CD14-positive monocyte (primary cell): ENCODE results near the gene SPRN. TPM values are rescaled to one million over a fixed set of nuclear protein-coding genes. Genes with fewer than 3 reads are reported as not detected.

Experiments used
- DNase-seq, 3 donors: peaks; one replicate each; pipeline ENCODE4 v3.0.0-alpha.2; 2011 to 2022
- H2AFZ ChIP-seq: 2 replicates; pipeline ENCODE4 v1.6.0; 2012; ENCODE audit warnings: mild to moderate bottlenecking, low read depth, low read length, inconsistent platforms; ENCODE audit not compliant: insufficient read depth, poor library complexity, severe bottlenecking
- H3K27ac ChIP-seq, 2 donors: 1 replicate in 1 of 2; 2 replicates in 1 of 2; pipeline ENCODE4 v1.5.1; 2012 to 2013; ENCODE audit warnings: low read length in 2 of 2, control low read depth in 1 of 2, inconsistent platforms in 1 of 2, low read depth in 1 of 2, mild to moderate bottlenecking in 1 of 2
- H3K27me3 ChIP-seq, 2 donors: one replicate each; pipeline versions ENCODE4 v1.6.0 to v1.6.1; 2011 to 2013; ENCODE audit warnings: low read length in 2 of 2; ENCODE audit not compliant: control insufficient read depth in 2 of 2, insufficient read depth in 2 of 2
- H3K36me3 ChIP-seq, 2 donors: replicated peaks in 1 of 2; 1 replicate in 1 of 2; 2 replicates in 1 of 2; pipeline versions ENCODE4 v1.5.1 to v1.6.1; 2012 to 2013; ENCODE audit warnings: low read length in 2 of 2, control low read depth in 1 of 2, inconsistent platforms in 1 of 2, mild to moderate bottlenecking in 1 of 2; ENCODE audit not compliant: insufficient read depth in 2 of 2, control insufficient read depth in 1 of 2
- H3K4me1 ChIP-seq, 2 donors: 1 replicate in 1 of 2; 2 replicates in 1 of 2; pipeline versions ENCODE4 v1.5.1 to v1.6.1; 2012 to 2013; ENCODE audit warnings: low read length in 2 of 2, control low read depth in 1 of 2, inconsistent platforms in 1 of 2, mild to moderate bottlenecking in 1 of 2, moderate library complexity in 1 of 2; ENCODE audit not compliant: insufficient read depth in 2 of 2, control insufficient read depth in 1 of 2
- H3K4me2 ChIP-seq: replicated peaks from 2 replicates; pipeline ENCODE3; 2012; ENCODE audit warnings: low read length, moderate library complexity, mild to moderate bottlenecking; ENCODE audit not compliant: poor library complexity, severe bottlenecking; ENCODE audit errors: extremely low read depth
- H3K4me3 ChIP-seq, 3 experiments: fragments of 200-600 bp in 1 of 3; sonication (generic) in 1 of 3; replicated peaks in 1 of 3; 1 replicate in 2 of 3; 2 replicates in 1 of 3; pipeline ENCODE4 v1.5.1; 2011 to 2013; ENCODE audit warnings: low read length in 3 of 3, mild to moderate bottlenecking in 3 of 3, control low read depth in 2 of 3, low read depth in 2 of 3, inconsistent platforms in 1 of 3, moderate library complexity in 1 of 3
- H3K79me2 ChIP-seq: 2 replicates; pipeline ENCODE4 v1.6.0; 2012; ENCODE audit warnings: mild to moderate bottlenecking, control low read depth, inconsistent platforms, low read length, moderate library complexity; ENCODE audit not compliant: insufficient read depth
- H3K9ac ChIP-seq: 2 replicates; pipeline ENCODE4 v1.6.0; 2017; ENCODE audit warnings: low read length, mild to moderate bottlenecking; ENCODE audit not compliant: insufficient read depth, poor library complexity, severe bottlenecking
- H3K9me3 ChIP-seq, 2 donors: replicated peaks in 1 of 2; 1 replicate in 1 of 2; 2 replicates in 1 of 2; pipeline versions ENCODE4 v1.5.1 to v1.6.1; 2012 to 2013; ENCODE audit warnings: low read length in 2 of 2, control low read depth in 1 of 2; ENCODE audit not compliant: control insufficient read depth in 1 of 2, insufficient read depth in 1 of 2
- H4K20me1 ChIP-seq: 2 replicates; pipeline ENCODE4 v1.6.0; 2012; ENCODE audit warnings: mild to moderate bottlenecking, low read length, control low read depth, moderate library complexity; ENCODE audit not compliant: insufficient read depth
- H3K27ac Mint-ChIP-seq, 7 donors: one replicate each; pipeline ENCODE4 v1.8.0; 2020; ENCODE audit warnings: mild to moderate bottlenecking in 7 of 7, mixed read lengths in 7 of 7, moderate library complexity in 6 of 7, inconsistent platforms in 2 of 7
- H3K27me3 Mint-ChIP-seq, 3 donors: one replicate each; pipeline ENCODE4 v1.8.0; 2021 to 2022; ENCODE audit warnings: low read depth in 3 of 3, mild to moderate bottlenecking in 3 of 3, mixed read lengths in 3 of 3, moderate library complexity in 3 of 3, inconsistent platforms in 1 of 3
- H3K36me3 Mint-ChIP-seq, 2 donors: one replicate each; pipeline ENCODE4 v1.8.0; 2020; ENCODE audit warnings: mixed read lengths in 2 of 2, inconsistent platforms in 1 of 2, mild to moderate bottlenecking in 1 of 2
- H3K4me1 Mint-ChIP-seq: one replicate; pipeline ENCODE4 v1.8.0; 2020; ENCODE audit warnings: mild to moderate bottlenecking, mixed read lengths
- H3K4me3 Mint-ChIP-seq, 2 donors: one replicate each; pipeline ENCODE4 v1.8.0; 2020; ENCODE audit warnings: mild to moderate bottlenecking in 2 of 2, mixed read lengths in 2 of 2, moderate library complexity in 1 of 2
- H3K9me3 Mint-ChIP-seq, 7 donors: one replicate each; pipeline ENCODE4 v1.8.0; 2020 to 2022; ENCODE audit warnings: mixed read lengths in 7 of 7, mild to moderate bottlenecking in 6 of 7, moderate library complexity in 6 of 7, inconsistent platforms in 2 of 7
- WGBS: methylation state at CpG from one replicate; pipeline ENCODE4 v1.1.5; 2013; ENCODE audit warnings: missing lambda C conversion rate; ENCODE audit not compliant: insufficient coverage; 5-methylcytosine and 5-hydroxymethylcytosine counted together
- intact Hi-C, 2 donors: fragments of 100-400 bp; cut with micrococcal nuclease; formaldehyde crosslinking; loops; one replicate each; pipeline versions ENCODE4 v1.15.0 to v1.15.1; 2023
- polyA plus RNA-seq, 3 donors: library from polyadenylated mRNA; depleted of rRNA in 1 of 3; unstranded in 2 of 3; stranded (reverse) in 1 of 3; fragments of 300-500 nt in 2 of 3; fragments of >200 nt in 1 of 3; fragmentation: Illumina TruSeq in 2 of 3; gene quantifications; 1 replicate in 2 of 3; 2 replicates in 1 of 3; pipeline ENCODE4 v1.2.3, GENCODE V29; 2012 to 2021
- TF ChIP-seq, protein P1 (sequence below): fragments of 200-600 bp; IDR thresholded peaks from one replicate; pipeline ENCODE4 v1.8.0; 2022; ENCODE audit warnings: antibody characterized with exemption, mild to moderate bottlenecking

SPRN gene
- polyA plus RNA-seq, 3 donors = not detected

DNA sequence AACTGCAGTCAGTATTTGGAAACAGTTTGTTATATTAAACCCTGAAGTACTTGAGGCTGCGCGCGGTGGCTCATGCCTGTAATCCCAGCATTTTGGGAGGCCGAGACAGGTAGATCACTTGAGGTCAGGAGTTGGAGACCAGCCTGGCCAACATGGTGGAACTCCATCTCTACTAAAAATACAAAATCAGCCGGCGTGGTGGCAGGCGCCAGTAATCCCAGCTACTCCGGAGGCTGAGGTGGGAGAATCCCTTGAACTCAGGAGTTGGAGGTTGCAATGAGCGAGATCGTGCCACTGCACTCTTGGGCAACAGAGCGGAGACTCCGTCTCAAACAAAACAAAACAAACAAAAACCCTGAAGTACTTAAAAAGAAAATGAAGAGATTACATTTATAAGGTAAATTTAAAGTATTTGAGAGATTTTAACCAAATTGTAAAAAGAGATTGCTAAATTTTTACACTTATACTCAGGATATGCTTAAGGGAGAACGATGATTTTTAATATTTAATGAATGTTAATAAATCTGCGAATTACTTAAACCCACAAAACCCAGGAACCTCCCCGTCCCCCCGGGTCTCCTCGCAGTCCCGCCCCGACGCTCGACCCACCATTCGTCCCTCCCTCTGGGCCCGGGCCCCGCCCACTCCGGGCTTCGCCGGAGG, 30.9 kb downstream of the SPRN start:
- peaks cover 0 to 3% (median 2%) of the 10 kb centered on the region in 3 donors for H3K27me3 Mint-ChIP-seq
- peaks cover 16 to 27% of the 10 kb centered on the region in 2 donors for H3K36me3 ChIP-seq
- peaks cover 22% of the 10 kb centered on the region for H3K79me2 ChIP-seq
- no peaks in the 10 kb centered on the region for H3K27me3 ChIP-seq
- H3K36me3 Mint-ChIP-seq = peaks cover 25 to 28% of the 10 kb centered on the region in 2 donors
- WGBS = 19% methylated on average over 16 of the region's 27 CpGs
- TF ChIP-seq, protein P1, sequence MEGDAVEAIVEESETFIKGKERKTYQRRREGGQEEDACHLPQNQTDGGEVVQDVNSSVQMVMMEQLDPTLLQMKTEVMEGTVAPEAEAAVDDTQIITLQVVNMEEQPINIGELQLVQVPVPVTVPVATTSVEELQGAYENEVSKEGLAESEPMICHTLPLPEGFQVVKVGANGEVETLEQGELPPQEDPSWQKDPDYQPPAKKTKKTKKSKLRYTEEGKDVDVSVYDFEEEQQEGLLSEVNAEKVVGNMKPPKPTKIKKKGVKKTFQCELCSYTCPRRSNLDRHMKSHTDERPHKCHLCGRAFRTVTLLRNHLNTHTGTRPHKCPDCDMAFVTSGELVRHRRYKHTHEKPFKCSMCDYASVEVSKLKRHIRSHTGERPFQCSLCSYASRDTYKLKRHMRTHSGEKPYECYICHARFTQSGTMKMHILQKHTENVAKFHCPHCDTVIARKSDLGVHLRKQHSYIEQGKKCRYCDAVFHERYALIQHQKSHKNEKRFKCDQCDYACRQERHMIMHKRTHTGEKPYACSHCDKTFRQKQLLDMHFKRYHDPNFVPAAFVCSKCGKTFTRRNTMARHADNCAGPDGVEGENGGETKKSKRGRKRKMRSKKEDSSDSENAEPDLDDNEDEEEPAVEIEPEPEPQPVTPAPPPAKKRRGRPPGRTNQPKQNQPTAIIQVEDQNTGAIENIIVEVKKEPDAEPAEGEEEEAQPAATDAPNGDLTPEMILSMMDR = no peak
- H2AFZ ChIP-seq = peak overlapping the region; percentile 96
- no peaks in the 10 kb centered on the region for H3K9me3 ChIP-seq
- intact Hi-C loops = no loop called here
- H3K4me3 ChIP-seq = peak overlapping the region; percentile 20 to 92 (median 82)
- peaks cover 0 to 3% (median 0%) of the 10 kb centered on the region in 7 donors for H3K9me3 Mint-ChIP-seq
- peaks cover 32% of the 10 kb centered on the region for H3K4me1 Mint-ChIP-seq
- peak overlapping the region; percentile 84 to 94 for H3K4me3 Mint-ChIP-seq
- peaks cover 33 to 37% of the 10 kb centered on the region in 2 donors for H3K4me1 ChIP-seq
- H3K27ac ChIP-seq = peak overlapping the region; percentile 16 to 90
- peak overlapping the region; percentile 98 for H3K4me2 ChIP-seq
- no peaks in the 10 kb centered on the region for H4K20me1 ChIP-seq
- H3K9ac ChIP-seq = peak overlapping the region; percentile 81
- H3K27ac Mint-ChIP-seq = peak overlapping the region in 6 of 7 donors; percentile 63 to 87 (median 79)
- DNase-seq = no peak

DNA sequence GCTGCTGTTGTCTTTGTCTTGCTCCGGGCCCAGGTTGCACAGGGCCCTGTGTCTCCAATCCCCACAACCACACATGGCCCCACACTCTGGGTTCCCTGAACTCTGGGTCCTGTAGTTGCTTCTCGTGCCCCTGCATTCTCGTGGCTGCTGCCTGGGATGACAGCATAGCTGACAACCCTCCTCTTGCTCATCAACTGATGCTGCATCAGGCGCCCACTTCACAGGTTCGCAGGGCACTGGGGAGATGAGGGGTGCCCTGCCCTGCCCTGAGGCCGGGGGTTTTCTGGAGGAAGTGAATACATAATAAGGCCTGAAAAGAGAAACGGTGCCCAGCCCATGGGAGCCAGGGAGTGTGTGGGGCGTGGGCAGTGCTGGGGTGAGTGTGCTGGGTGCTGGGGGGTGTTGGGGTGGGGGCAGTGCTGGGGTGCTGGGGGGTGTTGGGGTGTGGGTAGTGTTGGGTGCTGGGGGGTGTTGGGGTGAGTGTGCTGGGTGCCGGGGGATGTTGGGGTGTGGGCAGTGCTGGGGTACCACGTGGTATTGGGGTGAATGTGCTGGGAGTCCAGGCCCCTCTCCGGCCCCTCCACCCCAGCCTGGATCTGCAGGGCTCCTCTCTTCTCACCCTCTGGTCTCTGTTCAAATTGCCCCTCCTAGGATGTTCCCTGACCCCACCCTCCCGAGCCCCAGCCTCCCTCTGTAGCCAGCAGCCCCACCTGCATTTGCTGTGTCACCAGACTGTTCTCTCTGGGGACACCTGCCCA, 32.5 kb downstream of the SPRN start:
- intact Hi-C loops = no loop called here
- 77% methylated on average over 3 of the region's 12 CpGs for WGBS

More for the DNA sequence above, 32.5 kb downstream of the SPRN start:
- no peak overlapping the region for H3K4me3 ChIP-seq
- H3K9me3 Mint-ChIP-seq = peaks cover 0 to 2% (median 0%) of the 10 kb centered on the region in 7 donors
- H2AFZ ChIP-seq = no peak overlapping the region
- no peak for DNase-seq
- no peak overlapping the region for H3K4me2 ChIP-seq
- peaks cover 11 to 12% of the 10 kb centered on the region in 2 donors for H3K36me3 Mint-ChIP-seq
- H3K27ac Mint-ChIP-seq = peak overlapping the region in 2 of 7 donors; percentile 35 to 77
- H3K4me1 Mint-ChIP-seq = peaks cover 37% of the 10 kb centered on the region
- H3K9me3 ChIP-seq = no peaks in the 10 kb centered on the region
- H3K27me3 Mint-ChIP-seq = peaks cover 0 to 2% (median under 1%) of the 10 kb centered on the region in 3 donors
- H3K9ac ChIP-seq = no peak overlapping the region
- no peak overlapping the region for H3K27ac ChIP-seq
- no peaks in the 10 kb centered on the region for H4K20me1 ChIP-seq
- H3K79me2 ChIP-seq = peaks cover 20% of the 10 kb centered on the region
- H3K4me3 Mint-ChIP-seq = no peak overlapping the region
- H3K36me3 ChIP-seq = peaks cover 8 to 14% of the 10 kb centered on the region in 2 donors
- TF ChIP-seq, protein P1 = no peak
- no peaks in the 10 kb centered on the region for H3K27me3 ChIP-seq
- peaks cover 37 to 41% of the 10 kb centered on the region in 2 donors for H3K4me1 ChIP-seq
